H1 (cell line): ENCODE measurements around the gene POLN. TPM values are rescaled to one million over a fixed set of nuclear protein-coding genes. Genes with fewer than 3 reads are reported as not detected.
A peak's percentile ranks its signal among the peaks of the same experiment; 100 is the strongest.

Experiments
- CTCF ChIA-PET: fragments of 300-600 bp; sonication (Branson Sonifier 250); formaldehyde crosslinking; loops from one replicate; lab custom pipeline; 2021; ENCODE audit not compliant: partially characterized antibody; lab: Charles Lee
- POLR2A ChIA-PET: fragments of 300-600 bp; sonication (Branson Sonifier 250); formaldehyde crosslinking; loops from one replicate; lab custom pipeline; 2021; ENCODE audit warnings: inconsistent platforms; ENCODE audit not compliant: partially characterized antibody; lab: Charles Lee
- DNase-seq, 2 experiments: peaks; one replicate each; pipeline versions ENCODE4 v3.0.0 to v3.0.0-alpha.2; 2010 to 2022; ENCODE audit warnings: low spot score in 2 of 2, low read depth in 1 of 2, mixed read lengths in 1 of 2
- FAIRE-seq: peaks from 2 replicates; lab custom pipeline; 2011; peaks lifted over from hg19 to GRCh38; lab: Jason Lieb, UNC
- H2AFZ ChIP-seq: 2 replicates; pipeline ENCODE4 v1.8.1; 2012; ENCODE audit warnings: low read length, inconsistent platforms
- H2AK5ac ChIP-seq: 2 replicates; pipeline ENCODE4 v1.6.1; 2013; ENCODE audit warnings: low read depth, low read length
- H2BK120ac ChIP-seq: replicated peaks from 2 replicates; pipeline ENCODE3; 2013; ENCODE audit warnings: low read depth, low read length, inconsistent platforms
- H2BK12ac ChIP-seq: 2 replicates; pipeline ENCODE4 v1.6.1; 2013; ENCODE audit warnings: low read depth, low read length
- H2BK15ac ChIP-seq: 2 replicates; pipeline ENCODE4 v1.6.1; 2013; ENCODE audit warnings: low read length
- H2BK20ac ChIP-seq: 2 replicates; pipeline ENCODE4 v1.6.1; 2013; ENCODE audit warnings: low read length
- H2BK5ac ChIP-seq: 2 replicates; pipeline ENCODE4 v1.6.1; 2013; ENCODE audit warnings: low read depth, low read length
- H3K14ac ChIP-seq: 2 replicates; pipeline ENCODE4 v1.6.1; 2013; ENCODE audit warnings: inconsistent platforms; ENCODE audit not compliant: insufficient read length
- H3K18ac ChIP-seq: 2 replicates; pipeline ENCODE4 v1.6.1; 2013; ENCODE audit warnings: low read length; ENCODE audit errors: extremely low read depth
- H3K23ac ChIP-seq: 2 replicates; pipeline ENCODE4 v1.6.1; 2013; ENCODE audit warnings: inconsistent platforms; ENCODE audit not compliant: insufficient read length
- H3K23me2 ChIP-seq: 2 replicates; pipeline ENCODE4 v1.6.1; 2013; ENCODE audit warnings: low read depth, low read length
- H3K27ac ChIP-seq: 2 replicates; pipeline ENCODE4 v1.6.1; 2011; ENCODE audit warnings: low read depth, low read length, inconsistent platforms
- H3K27me3 ChIP-seq, 4 experiments: replicated peaks in 1 of 4; 1 replicate in 1 of 4; 2 replicates in 3 of 4; pipeline versions ENCODE4 v1.6.1 to v1.8.1; 2011 to 2013; ENCODE audit warnings: low read length in 3 of 4, mild to moderate bottlenecking in 3 of 4, inconsistent platforms in 2 of 4, mixed read lengths in 2 of 4, moderate library complexity in 1 of 4; ENCODE audit not compliant: control insufficient read depth in 3 of 4, insufficient read depth in 3 of 4; ENCODE audit errors: extremely low read depth in 1 of 4
- H3K36me3 ChIP-seq, 4 experiments: 2 replicates each; pipeline versions ENCODE4 v1.6.1 to v1.8.1; 2011 to 2013; ENCODE audit warnings: mild to moderate bottlenecking in 4 of 4, low read length in 3 of 4, moderate library complexity in 2 of 4, control low read depth in 1 of 4, inconsistent platforms in 1 of 4; ENCODE audit not compliant: insufficient read depth in 4 of 4, control insufficient read depth in 2 of 4
- H3K4ac ChIP-seq: replicated peaks from 2 replicates; pipeline ENCODE3; 2013; ENCODE audit warnings: low read length, low read depth, mixed read lengths, inconsistent platforms; ENCODE audit not compliant: insufficient read length
- H3K4me1 ChIP-seq, 4 experiments: replicated peaks in 1 of 4; 1 replicate in 1 of 4; 2 replicates in 3 of 4; pipeline versions ENCODE4 v1.6.1 to v1.8.1; 2011 to 2013; ENCODE audit warnings: low read length in 3 of 4, inconsistent platforms in 2 of 4, mixed read lengths in 1 of 4; ENCODE audit not compliant: insufficient read depth in 4 of 4, control insufficient read depth in 3 of 4
- H3K4me2 ChIP-seq, 2 experiments: 2 replicates each; pipeline versions ENCODE4 v1.6.1 to v1.8.1; 2011 to 2013; ENCODE audit warnings: low read depth in 2 of 2, low read length in 2 of 2, control low read depth in 1 of 2, inconsistent platforms in 1 of 2, mild to moderate bottlenecking in 1 of 2; ENCODE audit not compliant: insufficient read depth in 1 of 2
- H3K4me3 ChIP-seq, 4 experiments: fragments of 200-600, 300-600 bp in 1 of 4; sonication (generic), shearing (Covaris generic), sonication (Bioruptor Twin) in 1 of 4; 2 replicates each; pipeline versions ENCODE4 v1.5.1 to v1.8.1; 2011 to 2016; ENCODE audit warnings: low read length in 4 of 4, low read depth in 3 of 4, control low read depth in 2 of 4, inconsistent platforms in 2 of 4, mild to moderate bottlenecking in 2 of 4, mixed read lengths in 1 of 4, moderate library complexity in 1 of 4; ENCODE audit not compliant: insufficient read depth in 2 of 4; ENCODE audit errors: extremely low read depth in 1 of 4
- H3K56ac ChIP-seq: replicated peaks from 2 replicates; pipeline ENCODE3; 2013; ENCODE audit warnings: low read depth, mild to moderate bottlenecking, mixed read lengths, low read length, inconsistent platforms; ENCODE audit not compliant: insufficient read length
- H3K79me1 ChIP-seq: 2 replicates; pipeline ENCODE4 v1.6.1; 2013; ENCODE audit warnings: low read depth, low read length, control low read depth
- H3K79me2 ChIP-seq, 2 experiments: 2 replicates each; pipeline versions ENCODE4 v1.6.1 to v1.8.1; 2012 to 2013; ENCODE audit warnings: low read length in 2 of 2, mild to moderate bottlenecking in 2 of 2, inconsistent platforms in 1 of 2; ENCODE audit not compliant: insufficient read depth in 2 of 2, control insufficient read depth in 1 of 2
- H3K9ac ChIP-seq, 4 experiments: replicated peaks in 1 of 4; 1 replicate in 1 of 4; 2 replicates in 3 of 4; pipeline versions ENCODE4 v1.6.1 to v1.8.1; 2011 to 2013; ENCODE audit warnings: low read depth in 3 of 4, low read length in 3 of 4, control low read depth in 2 of 4, mild to moderate bottlenecking in 2 of 4, moderate library complexity in 2 of 4, inconsistent platforms in 1 of 4; ENCODE audit errors: extremely low read depth in 1 of 4
- H3K9me3 ChIP-seq, 2 experiments: 2 replicates each; pipeline versions ENCODE4 v1.6.1 to v1.8.1; 2012 to 2013; ENCODE audit warnings: mild to moderate bottlenecking in 2 of 2, moderate library complexity in 2 of 2, control low read depth in 1 of 2, inconsistent platforms in 1 of 2, low read depth in 1 of 2, low read length in 1 of 2, mixed read lengths in 1 of 2; ENCODE audit not compliant: insufficient read depth in 2 of 2
- H4K20me1 ChIP-seq, 2 experiments: replicated peaks in 1 of 2; 2 replicates each; pipeline versions ENCODE3 to v1.8.1; 2011 to 2013; ENCODE audit warnings: inconsistent platforms in 2 of 2, low read length in 2 of 2, mild to moderate bottlenecking in 1 of 2; ENCODE audit not compliant: insufficient read depth in 2 of 2, control insufficient read depth in 1 of 2
- H4K5ac ChIP-seq: 2 replicates; pipeline ENCODE4 v1.6.1; 2013; ENCODE audit warnings: low read length, low read depth, mixed read lengths, inconsistent platforms; ENCODE audit not compliant: insufficient read length
- H4K8ac ChIP-seq: 2 replicates; pipeline ENCODE4 v1.8.0; 2013; ENCODE audit warnings: mild to moderate bottlenecking, moderate library complexity, low read length, inconsistent platforms; ENCODE audit not compliant: insufficient read depth; ENCODE audit errors: extremely low read depth
- H4K91ac ChIP-seq: replicated peaks from 2 replicates; pipeline ENCODE3; 2013; ENCODE audit warnings: low read length, mixed read lengths, inconsistent platforms; ENCODE audit not compliant: insufficient read length
- ASH2L ChIP-seq: fragments of 200-600, 300-600 bp; sonication (generic); IDR thresholded peaks from one replicate; pipeline ENCODE4 v1.7.1; 2017; ENCODE audit warnings: low read length
- BACH1 ChIP-seq: IDR thresholded peaks from 2 replicates; pipeline ENCODE4 v1.6.1; 2012; ENCODE audit warnings: low read length, improper control_type of control experiment
- CBX5 ChIP-seq: fragments of 300-800, 300-1000 bp; sonication (generic); IDR thresholded peaks from 2 replicates; pipeline ENCODE4 v1.7.1; 2016; ENCODE audit warnings: antibody characterized with exemption, low read length, low read depth
- CHD2 ChIP-seq: IDR thresholded peaks from 2 replicates; pipeline ENCODE4 v1.6.1; 2012; ENCODE audit warnings: low read length, improper control_type of control experiment
- KDM5A ChIP-seq: fragments of 200-600 bp; IDR thresholded peaks from 2 replicates; pipeline ENCODE4 v1.7.1; 2012; ENCODE audit warnings: mild to moderate bottlenecking, low read length, inconsistent platforms, mixed read lengths
- NANOG ChIP-seq: IDR thresholded peaks from 2 replicates; pipeline ENCODE4 v1.6.1; 2011; ENCODE audit warnings: low read length, low read depth, mild to moderate bottlenecking, inconsistent platforms; ENCODE audit not compliant: insufficient read depth, poor library complexity, severe bottlenecking
- NRF1 ChIP-seq: IDR thresholded peaks from 2 replicates; pipeline ENCODE4 v1.6.1; 2011; ENCODE audit warnings: mild to moderate bottlenecking, low read depth, low read length, improper control_type of control experiment
- RXRA ChIP-seq: IDR thresholded peaks from 2 replicates; pipeline ENCODE4 v1.6.1; 2011; ENCODE audit warnings: low read depth, mild to moderate bottlenecking, low read length, moderate library complexity; ENCODE audit not compliant: insufficient read depth
- SUZ12 ChIP-seq: fragments of 200-600 bp; sonication (generic); IDR thresholded peaks from 2 replicates; pipeline ENCODE4 v1.6.1; 2012; ENCODE audit warnings: mild to moderate bottlenecking, inconsistent platforms, low read length, moderate library complexity, mixed read lengths
- TAF1 ChIP-seq: IDR thresholded peaks from 2 replicates; pipeline ENCODE4 v1.6.1; 2011; ENCODE audit warnings: mild to moderate bottlenecking, low read depth, low read length
- YY1 ChIP-seq: IDR thresholded peaks from 2 replicates; pipeline ENCODE4 v1.6.1; 2011; ENCODE audit warnings: low read depth, mild to moderate bottlenecking, low read length
- ZNF274 ChIP-seq: IDR thresholded peaks from 2 replicates; pipeline ENCODE4 v1.7.0; 2012; ENCODE audit warnings: low read length, borderline replicate concordance; ENCODE audit errors: extremely low read depth
- WGBS, 2 experiments: shearing (Covaris generic) in 1 of 2; methylation state at CpG; one replicate each; pipeline versions ENCODE4 v1.1.6 to v1.1.7; 2013 to 2015; ENCODE audit warnings: low lambda C conversion rate in 2 of 2, mixed read lengths in 2 of 2, inconsistent platforms in 1 of 2, low coverage in 1 of 2, missing lambda C conversion rate in 1 of 2; ENCODE audit not compliant: insufficient replicate concordance in 2 of 2, insufficient coverage in 1 of 2, insufficient read length in 1 of 2; ENCODE audit errors: extremely low coverage in 1 of 2, missing lambda C conversion rate in 1 of 2; 5-methylcytosine and 5-hydroxymethylcytosine counted together
- polyA plus RNA-seq, 7 experiments: library from polyadenylated mRNA; depleted of rRNA in 3 of 7; stranded (reverse) in 5 of 7; unstranded in 2 of 7; fragments of >200 nt in 5 of 7; fragments of 200-250 nt in 2 of 7; gene quantifications; 1 replicate in 5 of 7; 2 replicates in 1 of 7; 4 replicates in 1 of 7; pipeline versions ENCODE4 v1.2.1 to v1.2.3, GENCODE V29; 2011 to 2013; ENCODE audit warnings: missing spikeins in 2 of 7, mixed read lengths in 2 of 7
- total RNA-seq: library from RNA; stranded (reverse); fragmentation: NEBNext Ultra II Directional; extraction: Animal tissue kit (Norgen Biotek cat#: 25700); gene quantifications from 2 replicates; pipeline ENCODE4 v1.2.1, GENCODE V29; 2021
- TF ChIP-seq, protein P1 (sequence below): IDR thresholded peaks from 2 replicates; pipeline ENCODE4 v1.6.1; 2012; ENCODE audit warnings: inconsistent platforms

Gene POLN
- total and polyA plus RNA-seq, 2 of the 8 experiments (the other 6 are each of a cell fraction or from before 2014, with no cell fraction given), result 0.98 to 1.5 TPM

DNA sequence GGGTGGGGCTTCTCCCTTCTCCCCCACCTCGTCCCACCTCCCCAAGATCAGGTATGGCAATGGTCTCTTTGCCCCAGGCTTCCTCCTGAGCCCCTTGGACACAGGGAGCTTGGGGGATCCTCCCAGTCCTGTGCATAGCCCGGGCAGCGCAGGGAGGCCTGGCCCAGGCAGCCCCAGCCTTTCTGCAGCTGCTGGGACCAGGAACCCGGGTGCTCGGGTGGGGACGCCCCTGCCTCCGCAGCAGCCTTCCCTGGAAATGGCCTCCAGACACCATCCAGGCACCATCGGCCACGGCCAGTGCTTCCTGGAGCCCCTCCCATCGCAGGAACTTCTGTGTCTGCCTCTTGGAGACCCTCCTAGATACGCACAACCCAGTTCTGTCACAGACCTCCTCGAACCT lies 25.9 kb upstream of the POLN start:
- TF ChIP-seq RXRA (no peak), NANOG (no peak), YY1 (no peak), CHD2 (no peak), BACH1 (no peak), ASH2L (no peak), NRF1 (no peak), CBX5 (no peak), SUZ12 (no peak), ZNF274 (no peak), KDM5A (no peak), TAF1 (no peak)
- TF ChIP-seq, protein P1, sequence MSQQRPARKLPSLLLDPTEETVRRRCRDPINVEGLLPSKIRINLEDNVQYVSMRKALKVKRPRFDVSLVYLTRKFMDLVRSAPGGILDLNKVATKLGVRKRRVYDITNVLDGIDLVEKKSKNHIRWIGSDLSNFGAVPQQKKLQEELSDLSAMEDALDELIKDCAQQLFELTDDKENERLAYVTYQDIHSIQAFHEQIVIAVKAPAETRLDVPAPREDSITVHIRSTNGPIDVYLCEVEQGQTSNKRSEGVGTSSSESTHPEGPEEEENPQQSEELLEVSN, result no peak
- H3K36me3 ChIP-seq, result no peaks in the 10 kb centered on the region
- no peak overlapping the region for H4K5ac ChIP-seq
- H3K23me2 ChIP-seq, result no peaks in the 10 kb centered on the region; the same call in 1 of the 2 replicates
- peaks cover 0 to 1% of the 10 kb centered on the region in 2 experiments for H4K20me1 ChIP-seq
- no peak overlapping the region for H4K8ac ChIP-seq
- no peaks in the 10 kb centered on the region for H3K9me3 ChIP-seq
- H3K23ac ChIP-seq, result no peak overlapping the region
- H3K4me3 ChIP-seq, result no peak overlapping the region
- H2AFZ ChIP-seq, result no peak overlapping the region
- no peak overlapping the region for H2BK120ac ChIP-seq
- no peaks in the 10 kb centered on the region for H3K79me1 ChIP-seq
- H2BK12ac ChIP-seq, result no peak overlapping the region
- H3K9ac ChIP-seq, result no peak overlapping the region
- peaks cover 0 to 14% (median 10%) of the 10 kb centered on the region in 4 experiments; a peak in 5 of 7 replicates for H3K4me1 ChIP-seq
- no peak overlapping the region for H2BK20ac ChIP-seq
- H3K27ac ChIP-seq, result no peak overlapping the region
- H3K56ac ChIP-seq, result no peak overlapping the region
- POLR2A ChIA-PET, result no interaction called here
- no peak overlapping the region for H3K18ac ChIP-seq
- FAIRE-seq (no peak), DNase-seq (no peak)
- H4K91ac ChIP-seq, result no peak overlapping the region
- 92% methylated on average over 11 of the region's 12 CpGs; no CpG with 5 or more reads in 1 of the 2 experiments for whole genome bisulfite sequencing, 2 experiments
- no peaks in the 10 kb centered on the region for H3K79me2 ChIP-seq
- H3K4ac ChIP-seq, result no peak overlapping the region
- no peak overlapping the region for H3K14ac ChIP-seq
- H2BK5ac ChIP-seq, result no peak overlapping the region
- no peaks in the 10 kb centered on the region for H3K27me3 ChIP-seq
- H2BK15ac ChIP-seq, result 0 out of 2 replicates have a peak overlapping the region, but pooled peaks have one; percentile 31
- no peak overlapping the region for H2AK5ac ChIP-seq
- no peak overlapping the region for H3K4me2 ChIP-seq
- CTCF ChIA-PET, result no interaction called here
